ENCODE data around the gene CNTN5. TPM values are rescaled to one million over a fixed set of nuclear protein-coding genes. Genes with fewer than 3 reads are reported as not detected.
"Not testable (repeated sequence)": the region's sequence is repeated elsewhere in the genome, so short reads cannot be mapped to it uniquely, and the experiment has no call there.

CNTN5 gene
- 4.4 and 4.6 TPM in 2 replicates for polyA plus RNA-seq (2014; cell fraction: cytosol; rRNA removed)
- 5.2 and 6.3 TPM in 2 replicates for polyA plus RNA-seq (2014; cell fraction: nucleus; rRNA removed)

DNA sequence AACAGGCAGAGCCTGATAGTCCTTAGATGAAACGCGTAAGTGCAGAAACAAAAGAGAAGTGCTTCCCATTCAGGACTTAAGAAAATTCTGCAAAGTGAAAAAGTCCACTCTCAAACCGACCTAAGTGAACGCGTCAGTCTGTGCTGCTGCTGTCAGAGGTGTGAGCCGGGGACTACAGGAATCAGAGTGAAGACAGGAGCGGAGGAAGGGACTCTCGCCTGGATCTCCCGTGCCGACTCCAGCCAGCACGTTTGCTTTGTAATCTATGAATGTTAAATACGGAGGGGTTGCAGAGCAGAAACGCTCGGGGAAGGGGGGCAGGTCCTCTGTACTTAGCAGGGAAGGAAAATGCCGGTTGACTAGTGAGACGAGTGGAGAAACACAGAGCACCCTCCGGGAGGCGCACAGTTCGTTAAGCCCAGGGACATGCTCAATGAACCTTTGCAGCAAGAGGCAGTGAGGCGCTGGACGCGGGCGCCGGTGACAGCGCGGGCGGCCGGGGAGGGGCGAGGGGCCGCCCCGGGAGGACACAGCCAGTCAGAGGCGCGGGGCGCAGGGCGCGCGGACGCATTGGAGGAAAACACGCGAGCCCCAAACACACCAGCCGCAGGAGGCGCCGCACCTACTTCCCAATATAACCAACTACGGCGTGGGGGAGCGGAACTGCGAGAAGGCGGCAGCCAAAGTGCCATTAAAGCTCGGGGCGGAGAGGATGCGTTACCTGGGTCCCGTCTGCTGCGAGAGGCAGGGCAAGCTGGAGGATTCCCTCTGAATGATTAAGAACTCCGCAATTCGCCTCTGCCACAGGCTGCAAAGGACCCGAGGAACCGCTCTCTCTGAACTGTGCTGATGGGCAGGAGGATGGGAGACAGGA is at the start of gene CNTN5:
TSS of gene CNTN5 (plus strand) at position 598 of the 874 bp plus-strand sequence.
- peak; percentile 88 for DNase-seq (ENCODE audit: low spot score)

DNA sequence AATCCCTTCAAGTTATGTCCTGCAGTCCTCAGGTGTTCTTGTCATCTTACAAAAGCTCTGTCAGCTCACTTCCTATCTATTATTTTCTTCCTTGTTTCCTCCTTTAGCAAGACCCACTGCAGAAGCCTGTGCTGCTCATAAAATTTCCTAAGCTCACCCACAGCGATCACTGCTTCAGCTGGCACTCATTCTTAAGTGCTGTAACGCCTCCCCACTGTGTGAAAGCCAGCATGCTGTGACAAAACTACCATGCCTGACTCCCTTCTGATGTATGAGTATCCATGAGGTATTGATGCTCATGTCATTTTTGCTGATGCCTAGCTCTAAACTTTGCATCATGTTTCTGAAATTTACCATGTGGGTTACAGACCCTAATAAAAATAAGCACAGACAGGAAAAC is 41.5 kb upstream of the CNTN5 start:
- no peak for DNase-seq (ENCODE audit: low spot score)

DNA sequence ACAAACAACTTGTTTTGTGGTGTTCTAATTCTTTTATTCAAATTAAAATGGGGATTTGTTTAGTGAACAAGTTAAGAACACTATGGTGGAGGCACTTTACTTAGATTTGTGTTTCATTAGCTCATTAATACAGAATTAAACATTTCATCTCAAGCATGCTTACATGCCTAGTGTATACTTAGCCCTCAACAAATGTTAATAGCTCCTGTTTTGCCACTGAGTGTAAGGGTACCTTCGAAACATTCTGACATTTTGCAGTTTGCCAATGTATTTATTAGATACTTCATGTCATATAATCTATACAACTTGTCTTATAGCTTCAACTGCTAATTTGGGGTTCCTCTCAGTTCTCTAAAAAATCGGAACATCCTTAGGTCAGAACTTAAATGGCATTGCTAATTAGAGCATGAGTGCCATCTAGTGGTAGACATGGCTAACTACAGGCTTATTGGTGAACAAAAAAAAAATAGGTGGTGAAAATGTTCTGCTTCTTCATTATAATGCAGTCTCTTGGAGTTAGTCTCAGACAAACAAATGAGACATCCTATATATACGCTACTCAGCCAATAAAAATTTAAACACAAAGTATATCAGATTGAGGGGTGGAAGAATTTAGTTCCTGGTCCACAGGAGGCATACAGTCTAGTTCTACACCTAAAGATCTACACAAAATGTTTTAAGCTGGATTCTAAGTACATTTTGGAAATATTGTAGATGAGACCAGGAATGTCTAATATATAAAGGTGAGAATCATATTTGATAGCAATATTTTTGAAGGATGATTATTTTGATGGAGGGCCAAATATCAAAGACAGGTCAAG is 4.9 kb upstream of the CNTN5 start:
- DNase-seq (ENCODE audit: low spot score), result peak; percentile 47

DNA sequence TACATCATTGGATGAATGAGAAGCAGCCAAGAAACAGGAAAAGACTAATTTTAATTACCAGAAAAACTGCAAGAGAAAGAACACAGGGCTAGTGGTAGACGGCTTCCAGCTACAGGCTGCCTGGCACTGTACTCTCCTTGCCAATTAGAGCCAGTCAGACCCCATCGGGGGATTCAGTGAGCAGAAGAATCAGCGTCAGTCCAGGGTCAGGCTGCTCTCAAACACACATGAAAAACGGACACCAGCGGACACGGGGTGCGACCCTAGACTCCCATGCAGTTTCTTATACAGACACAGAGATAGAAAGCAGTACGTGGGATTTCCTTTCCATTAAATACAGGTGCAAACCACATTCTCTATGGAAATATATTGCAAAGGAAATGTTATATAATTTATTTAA is 1.1 kb upstream of the CNTN5 start:
- peak; percentile 46 for DNase-seq (ENCODE audit: low spot score)

DNA sequence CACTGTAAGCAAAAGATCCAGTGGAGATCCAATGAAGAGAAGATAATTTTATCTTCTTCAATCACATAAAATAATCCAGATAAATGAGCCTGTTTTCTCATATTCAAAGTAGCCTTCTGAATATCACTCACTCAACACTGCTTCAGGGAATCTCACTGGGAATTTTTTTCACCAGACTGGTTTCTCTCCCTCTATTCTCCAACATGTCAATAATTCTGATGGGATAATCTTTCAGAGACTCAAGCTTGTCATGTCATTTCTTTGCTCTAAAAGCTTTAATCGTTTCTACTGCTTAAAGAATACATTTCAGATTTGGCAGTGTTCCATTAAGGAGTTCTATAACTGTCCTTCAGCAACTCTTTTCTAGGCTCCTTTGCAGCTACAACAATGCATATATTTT is 16.3 kb downstream of the CNTN5 start:
- no peak for DNase-seq (ENCODE audit: low spot score)

DNA sequence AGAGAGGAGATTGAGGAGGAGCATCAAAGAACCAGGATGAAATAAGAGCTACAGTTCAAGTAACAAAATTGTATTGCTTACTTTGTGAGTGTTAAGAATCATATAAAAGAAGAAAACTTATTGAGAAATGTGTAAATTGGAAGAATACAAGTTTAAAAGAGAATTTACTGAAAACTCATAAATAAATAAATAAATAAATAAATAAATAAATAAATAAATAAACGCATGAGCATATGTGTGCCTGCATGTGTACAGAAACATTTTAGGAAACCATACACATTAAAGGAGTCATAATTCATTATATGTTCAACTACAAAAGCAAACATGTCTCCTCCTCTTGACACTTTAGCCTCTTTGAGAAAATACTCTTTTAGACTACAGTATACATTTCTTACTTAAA is 42.6 kb downstream of the CNTN5 start:
- no peak for DNase-seq (ENCODE audit: low spot score)

DNA sequence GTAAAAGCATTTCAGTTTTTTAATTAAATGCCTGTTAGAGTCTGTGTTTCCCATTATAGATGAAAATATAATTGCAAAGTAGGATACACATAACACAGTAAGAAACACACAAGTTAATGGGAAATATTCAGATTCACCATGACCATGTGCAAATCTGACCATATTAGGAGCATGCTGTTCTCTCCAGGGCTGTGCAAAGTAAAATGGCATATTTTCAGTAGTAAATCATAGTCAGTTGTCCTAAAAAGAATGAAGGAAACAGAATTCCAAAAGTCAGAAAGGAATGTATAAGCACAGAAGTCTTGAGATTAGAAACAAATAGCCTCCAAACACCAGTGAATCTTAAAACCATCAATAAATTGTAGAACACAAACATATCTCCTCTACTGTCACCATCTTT is 44.4 kb downstream of the CNTN5 start:
- DNase-seq (ENCODE audit: low spot score), result no peak

DNA sequence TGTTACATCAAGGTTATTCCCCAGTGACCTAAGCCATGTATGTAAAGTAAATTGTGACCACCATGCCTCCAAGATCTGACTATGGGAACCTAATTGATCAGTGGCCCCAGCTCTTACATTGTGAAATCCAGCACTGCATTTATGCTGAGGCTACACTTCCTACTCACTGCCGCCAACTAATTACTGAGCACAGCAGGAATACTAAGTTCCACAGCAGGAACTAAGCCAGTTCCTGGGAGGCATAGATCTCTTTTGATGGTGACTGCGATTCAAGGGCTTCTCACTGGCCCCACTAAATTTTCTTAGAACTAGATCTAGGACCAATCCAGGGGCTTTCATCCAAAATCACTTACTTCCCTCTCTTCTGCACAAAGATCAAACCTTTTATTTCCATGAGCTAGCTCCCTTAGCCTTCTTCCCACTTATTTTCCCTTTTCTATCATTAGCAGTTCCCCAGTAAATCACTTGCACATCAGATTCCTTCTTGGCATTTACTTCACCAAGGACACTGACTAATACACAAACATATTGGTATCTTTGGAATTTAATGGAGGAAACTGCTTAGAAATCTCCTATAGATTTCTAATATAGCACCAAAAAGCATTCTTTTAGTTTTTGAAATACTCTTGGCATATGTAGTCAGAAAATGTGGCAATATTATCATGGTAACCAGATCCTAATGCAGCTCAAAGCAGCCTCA is 46.0 kb downstream of the CNTN5 start:
- no peak for DNase-seq (ENCODE audit: low spot score)

DNA sequence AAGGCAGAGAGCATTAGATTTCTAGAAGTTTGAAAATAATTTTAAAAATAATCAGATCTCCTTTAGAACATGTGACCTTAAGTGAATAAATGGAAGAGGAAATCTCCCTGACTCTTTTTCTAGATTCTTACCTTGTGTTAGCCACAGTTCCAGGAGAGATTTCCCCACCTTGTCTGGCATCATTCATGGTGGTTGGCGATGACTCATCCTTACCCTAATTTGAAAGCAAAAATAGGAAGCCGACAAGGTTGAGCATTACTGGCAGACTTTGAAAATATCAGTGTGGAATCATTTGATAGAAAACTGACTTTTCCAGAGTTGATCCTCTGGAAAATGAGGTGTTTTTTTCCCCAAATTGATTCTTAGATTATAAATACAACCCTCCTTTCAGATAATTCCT is 48.1 kb downstream of the CNTN5 start:
- no peak for DNase-seq (ENCODE audit: low spot score)

DNA sequence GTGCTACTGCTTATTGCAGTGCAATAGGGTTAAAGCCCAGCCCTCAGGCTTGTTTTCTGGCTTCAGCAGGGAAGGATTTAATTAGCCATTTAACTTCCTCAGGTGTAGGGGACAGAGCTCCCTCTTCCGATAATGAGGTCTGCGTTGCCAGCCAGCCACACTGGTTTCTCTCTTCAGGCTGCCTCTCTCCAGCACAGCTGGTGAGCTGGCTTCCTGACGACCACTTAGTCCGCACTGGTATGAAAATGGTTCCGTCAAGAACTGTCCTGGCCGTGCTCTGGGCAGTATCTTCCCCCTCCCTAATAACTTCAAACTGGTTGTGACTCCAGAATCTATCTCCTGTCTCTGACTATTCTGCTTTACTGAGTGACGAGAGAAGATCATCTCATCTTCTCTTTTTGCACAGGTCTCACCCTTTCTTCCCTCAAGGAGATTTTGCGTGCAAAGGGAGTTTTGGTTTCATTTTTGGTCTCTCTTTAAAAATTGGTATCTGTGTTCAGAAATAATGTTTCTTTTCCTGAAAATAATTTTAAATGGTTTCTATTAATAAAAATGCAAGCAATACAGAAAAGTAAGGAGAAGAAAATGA is 49.2 kb downstream of the CNTN5 start:
- DNase-seq (ENCODE audit: low spot score), result peak; percentile 70

DNA sequence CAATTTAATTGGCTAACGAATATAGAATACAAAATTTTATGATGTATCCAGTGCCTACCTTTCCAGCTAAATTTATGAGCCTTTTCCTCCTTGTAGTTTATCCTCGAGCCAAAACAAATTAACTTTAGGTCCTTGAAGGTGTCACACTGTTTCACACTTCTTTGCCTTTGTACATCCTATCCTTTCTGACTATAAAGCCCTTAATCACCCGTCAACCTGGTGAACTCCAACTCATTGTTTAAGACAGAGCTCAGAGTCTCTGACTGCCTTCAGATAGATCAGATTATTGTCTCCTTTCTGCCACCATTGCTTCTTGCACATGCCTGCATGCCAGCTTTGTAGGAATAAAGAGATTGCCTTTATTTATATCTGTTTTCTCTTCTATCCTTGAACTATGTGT is 58.8 kb downstream of the CNTN5 start:
- DNase-seq (ENCODE audit: low spot score), result no peak

DNA sequence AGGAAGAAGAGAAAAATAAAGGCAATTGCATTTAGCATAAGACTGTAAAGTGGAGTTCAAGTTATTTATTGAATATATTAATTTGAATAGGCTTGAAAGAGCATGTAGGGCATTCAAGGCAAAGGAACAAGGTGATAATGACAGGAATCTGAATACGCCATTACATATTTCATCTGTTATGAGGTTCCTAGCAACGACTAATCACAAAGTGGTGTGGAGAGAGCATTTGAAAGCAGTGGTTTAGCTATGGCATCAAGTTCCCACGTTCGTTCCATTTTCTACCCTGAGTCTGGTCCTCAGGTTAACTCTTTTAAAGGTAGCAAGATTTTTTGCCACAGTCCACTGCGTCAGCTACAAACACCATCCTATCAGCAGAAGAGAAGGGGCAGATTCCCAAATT is 59.4 kb downstream of the CNTN5 start:
- DNase-seq (ENCODE audit: low spot score), result no peak

DNA sequence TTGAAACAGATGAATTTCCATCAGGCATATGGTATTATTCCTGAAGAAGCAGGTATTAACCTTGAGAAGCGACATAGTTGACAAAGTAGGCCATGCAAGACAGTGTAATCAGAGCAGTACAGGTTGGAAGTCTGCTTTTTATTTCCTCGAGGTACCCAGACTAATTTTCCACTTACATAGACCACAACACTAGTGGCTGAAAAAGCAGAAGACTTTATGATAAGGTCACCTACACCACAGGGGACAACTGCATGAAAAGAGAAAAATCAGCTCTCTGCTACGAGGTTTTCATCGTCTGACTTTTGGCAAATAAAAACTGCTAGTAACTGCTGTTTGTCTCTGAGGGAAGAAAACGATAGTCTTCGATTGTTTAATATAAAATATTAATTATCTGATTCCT is 77.5 kb downstream of the CNTN5 start:
- peak; percentile 73 for DNase-seq (ENCODE audit: low spot score)

DNA sequence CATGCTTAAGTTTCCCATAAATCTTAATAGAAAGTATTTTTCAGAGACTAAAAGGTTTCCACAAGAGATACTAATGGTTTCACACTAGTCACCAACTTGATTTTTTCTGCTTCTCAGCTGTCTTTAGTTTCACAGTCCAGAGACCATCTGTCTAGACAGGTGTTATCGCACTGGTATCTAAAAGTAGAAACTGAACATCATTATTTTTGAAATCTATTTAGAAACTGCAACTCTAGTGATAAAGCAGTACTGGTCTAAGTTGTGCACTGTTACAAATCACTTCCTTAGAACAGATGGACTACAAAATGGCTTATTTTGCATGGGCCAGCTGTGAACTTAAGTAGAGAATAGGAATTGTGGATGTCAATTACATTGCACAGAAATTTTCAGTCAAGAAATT is 78.0 kb downstream of the CNTN5 start:
- DNase-seq (ENCODE audit: low spot score), result peak; percentile 90

DNA sequence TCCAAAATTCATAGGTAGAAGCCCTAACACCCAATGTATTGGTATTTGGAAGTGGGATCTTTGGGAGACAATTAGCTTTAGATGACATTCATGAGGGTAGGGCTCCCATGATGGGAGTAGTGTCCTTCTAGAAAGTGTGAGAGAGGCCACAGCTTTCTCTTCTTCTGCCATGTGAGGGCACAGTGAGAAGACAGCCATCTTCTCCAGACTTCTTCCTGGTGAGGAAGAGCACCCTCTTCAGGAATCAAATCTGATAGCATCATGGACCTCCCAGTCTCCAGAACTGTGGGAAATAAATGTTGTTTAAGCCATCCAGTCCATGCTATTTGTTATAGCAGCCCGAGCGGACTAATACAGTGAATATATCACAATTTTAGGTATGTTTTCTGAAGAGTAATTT is 96.9 kb downstream of the CNTN5 start:
- no peak for DNase-seq (ENCODE audit: low spot score)

DNA sequence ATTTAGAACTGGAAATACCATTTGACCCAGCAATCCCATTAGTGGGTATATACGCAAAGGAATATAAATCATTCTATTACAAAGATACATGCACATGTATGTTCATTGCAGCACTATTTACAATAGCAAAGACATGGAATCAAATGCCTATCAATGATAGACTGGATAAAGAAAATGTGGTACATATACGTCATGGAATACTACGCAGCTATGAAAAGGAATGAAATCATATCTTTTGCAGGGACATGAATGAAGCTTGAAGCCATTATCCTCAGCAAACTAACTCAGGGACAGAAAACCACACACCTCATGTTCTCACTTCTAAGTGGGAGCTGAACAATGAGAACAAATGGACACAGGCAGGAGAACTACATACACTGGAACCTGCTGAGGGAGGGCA is 113.1 kb downstream of the CNTN5 start:
- DNase-seq (ENCODE audit: low spot score), result not testable (repeated sequence)

DNA sequence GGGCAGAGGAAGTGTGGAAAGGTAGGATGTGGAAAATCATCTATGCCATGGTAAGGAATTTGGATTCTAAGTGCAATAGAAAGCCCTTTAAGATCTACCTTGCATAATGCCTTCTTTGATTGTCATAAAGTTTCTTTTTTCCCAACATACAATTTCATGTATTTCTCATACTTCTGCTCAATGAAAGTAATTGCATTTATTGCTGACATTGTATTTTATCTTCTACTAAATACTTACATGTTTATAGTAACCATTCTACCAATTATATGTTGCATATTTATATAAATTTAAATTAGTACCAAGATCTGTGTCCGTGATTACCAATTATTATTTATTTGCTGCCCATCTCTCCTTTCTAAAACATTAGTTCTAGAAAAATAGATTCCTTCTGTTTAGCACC is 114.8 kb downstream of the CNTN5 start:
- no peak for DNase-seq (ENCODE audit: low spot score)

DNA sequence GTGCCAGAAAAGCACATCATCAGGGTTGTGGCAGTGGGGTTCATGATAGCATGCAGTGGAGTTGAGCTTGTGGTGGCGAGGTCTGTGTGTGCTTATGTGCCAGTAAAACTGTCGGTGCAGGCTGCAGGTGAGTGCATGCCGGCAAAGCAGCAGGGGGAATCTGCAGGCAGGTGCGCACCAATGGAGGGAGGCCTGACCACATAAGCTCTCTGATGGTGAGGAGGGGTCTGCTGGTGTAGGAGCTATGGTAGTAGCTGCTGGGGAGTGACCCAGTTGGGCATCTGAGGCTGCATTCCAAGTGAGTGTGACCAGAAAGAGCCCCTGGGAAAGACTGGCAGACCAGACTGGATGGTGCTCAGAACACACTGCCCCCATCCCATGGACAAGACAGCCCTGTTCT is 121.5 kb downstream of the CNTN5 start:
- no peak for DNase-seq (ENCODE audit: low spot score)

DNA sequence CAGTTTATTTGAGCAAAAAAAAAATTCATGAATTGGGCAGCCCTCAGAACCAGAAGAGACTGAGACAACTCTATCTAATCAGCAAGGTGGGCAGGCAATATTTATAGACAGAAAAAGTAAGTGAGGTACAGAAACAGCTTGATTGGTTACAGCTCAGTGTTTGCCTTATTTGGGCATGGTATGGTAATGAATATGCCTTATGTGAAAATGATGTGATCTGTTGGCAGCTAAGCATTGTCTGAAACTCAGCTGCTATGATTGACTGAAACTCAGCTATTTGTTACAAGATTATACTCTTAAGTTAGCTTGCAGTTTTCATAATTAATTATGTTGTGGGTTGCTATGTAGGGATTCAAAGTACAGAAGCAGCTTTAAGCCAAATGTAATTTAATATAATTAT is 127.6 kb downstream of the CNTN5 start:
- peak; percentile 4 for DNase-seq (ENCODE audit: low spot score)

DNA sequence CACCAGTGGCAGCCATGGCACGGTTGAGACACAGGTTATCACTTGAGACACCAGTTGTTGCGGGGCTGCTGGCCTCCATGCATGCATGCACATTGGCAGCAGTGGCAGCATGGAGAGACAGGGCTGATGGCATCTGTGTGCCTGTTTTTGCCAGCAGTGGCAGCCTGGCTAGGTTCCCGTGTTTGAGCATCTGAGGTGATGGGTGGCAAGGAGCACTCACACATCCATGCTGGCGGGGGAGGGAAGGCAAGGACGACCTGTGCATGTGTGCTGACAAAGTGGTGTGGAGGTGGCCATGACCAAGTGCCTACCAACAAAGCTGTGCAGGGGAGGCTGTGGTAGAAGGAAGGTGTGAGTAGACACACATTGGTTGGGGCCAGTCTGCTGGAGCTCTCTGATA is 133.5 kb downstream of the CNTN5 start:
- DNase-seq (ENCODE audit: low spot score), result no peak

DNA sequence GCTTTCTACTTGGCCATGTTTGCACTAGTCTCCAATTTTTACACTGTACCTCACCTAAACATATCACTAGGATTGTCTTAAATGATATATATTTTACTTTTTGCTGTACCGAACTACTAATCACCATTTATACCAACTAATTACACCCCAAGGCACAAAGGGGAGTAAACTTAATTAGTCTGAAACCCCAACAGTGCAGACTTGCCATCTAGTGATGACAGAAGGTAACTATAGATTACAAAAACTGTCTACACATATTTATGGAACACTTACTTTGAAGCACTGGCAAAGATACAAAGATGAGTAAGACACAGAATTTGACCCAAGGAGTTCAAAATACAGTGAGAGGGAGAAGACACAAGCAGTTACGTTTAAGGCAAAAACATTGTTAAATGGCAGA is 139.7 kb downstream of the CNTN5 start:
- DNase-seq (ENCODE audit: low spot score), result no peak

DNA sequence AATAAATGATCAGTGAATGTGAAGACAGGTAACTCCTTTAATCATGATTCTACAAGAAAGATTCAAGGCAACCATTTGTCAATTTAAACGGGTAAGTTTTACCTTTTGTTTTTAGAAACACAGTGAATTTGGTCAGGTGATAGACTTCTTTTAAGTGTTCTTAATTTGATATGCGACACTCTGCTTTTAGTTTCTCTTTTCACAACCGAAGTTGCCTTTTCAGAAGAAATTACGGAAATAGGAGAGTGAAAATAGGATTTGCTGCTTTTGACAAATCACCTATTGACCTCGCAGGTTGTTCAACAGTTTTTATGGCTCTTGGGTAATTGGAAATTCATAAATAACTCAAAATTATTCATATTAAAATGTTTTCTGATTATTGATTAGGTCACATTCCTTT is 142.1 kb downstream of the CNTN5 start:
- DNase-seq (ENCODE audit: low spot score), result no peak
